ENCODE measurements around the gene CMC1.

DNA sequence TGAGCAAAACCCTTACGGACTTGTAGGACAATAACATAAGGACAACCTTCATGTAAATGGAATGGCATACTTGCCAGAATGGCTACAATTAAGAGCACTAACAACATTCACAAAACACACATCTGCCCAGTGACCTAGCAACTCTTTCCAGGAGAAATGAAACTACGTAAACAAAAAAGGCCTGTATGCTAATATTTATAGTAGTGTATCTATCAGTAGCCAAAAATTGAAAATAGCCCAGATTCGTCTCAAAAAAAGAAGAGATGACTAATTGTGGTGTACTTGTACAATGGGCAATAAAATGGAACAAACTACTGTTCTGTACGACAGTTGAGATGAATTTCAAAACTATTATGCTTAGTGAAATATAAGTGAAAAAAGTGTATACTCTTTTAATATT is 38.4 kb downstream of the CMC1 start:
- TF ChIP-seq, protein P1, sequence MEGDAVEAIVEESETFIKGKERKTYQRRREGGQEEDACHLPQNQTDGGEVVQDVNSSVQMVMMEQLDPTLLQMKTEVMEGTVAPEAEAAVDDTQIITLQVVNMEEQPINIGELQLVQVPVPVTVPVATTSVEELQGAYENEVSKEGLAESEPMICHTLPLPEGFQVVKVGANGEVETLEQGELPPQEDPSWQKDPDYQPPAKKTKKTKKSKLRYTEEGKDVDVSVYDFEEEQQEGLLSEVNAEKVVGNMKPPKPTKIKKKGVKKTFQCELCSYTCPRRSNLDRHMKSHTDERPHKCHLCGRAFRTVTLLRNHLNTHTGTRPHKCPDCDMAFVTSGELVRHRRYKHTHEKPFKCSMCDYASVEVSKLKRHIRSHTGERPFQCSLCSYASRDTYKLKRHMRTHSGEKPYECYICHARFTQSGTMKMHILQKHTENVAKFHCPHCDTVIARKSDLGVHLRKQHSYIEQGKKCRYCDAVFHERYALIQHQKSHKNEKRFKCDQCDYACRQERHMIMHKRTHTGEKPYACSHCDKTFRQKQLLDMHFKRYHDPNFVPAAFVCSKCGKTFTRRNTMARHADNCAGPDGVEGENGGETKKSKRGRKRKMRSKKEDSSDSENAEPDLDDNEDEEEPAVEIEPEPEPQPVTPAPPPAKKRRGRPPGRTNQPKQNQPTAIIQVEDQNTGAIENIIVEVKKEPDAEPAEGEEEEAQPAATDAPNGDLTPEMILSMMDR (conservative IDR thresholded peaks at IDR 0.05; ENCODE audit: low read length): no peak
- TF ChIP-seq EZH2phosphoT487 (IDR thresholded peaks at IDR 0.05; ENCODE audit: borderline replicate concordance): no peak

Data from Loucy (cell line).